Adipose tissue (tissue), 3 donors: ENCODE results near the gene DMAP1. TPM values are rescaled to one million over a fixed set of nuclear protein-coding genes. Genes with fewer than 3 reads are reported as not detected.
"Not testable (repeated sequence)": the region's sequence is repeated elsewhere in the genome, so short reads cannot be mapped to it uniquely, and the experiment has no call there.

Experiments
- H3K27ac ChIP-seq: one replicate; pipeline ENCODE4 v1.5.1; 2013; ENCODE audit warnings: low read depth, low read length
- WGBS, 3 donors: extraction: QIAGEN DNeasy Blood & Tissue Kit; methylation state at CpG; one replicate each; pipeline ENCODE4 v1.1.7; 2013; 5-methylcytosine and 5-hydroxymethylcytosine counted together
- polyA plus RNA-seq, 3 donors: library from polyadenylated mRNA; stranded (reverse); fragments of 200-250 nt; gene quantifications; one replicate each; pipeline ENCODE4 v1.2.3, GENCODE V29; 2013
- donor health status: healthy with polysubstance abuse.
- donor health status: Bipolar disorder and iron deficiency.
- donor health status: healthy.

The DMAP1 gene, protein sequence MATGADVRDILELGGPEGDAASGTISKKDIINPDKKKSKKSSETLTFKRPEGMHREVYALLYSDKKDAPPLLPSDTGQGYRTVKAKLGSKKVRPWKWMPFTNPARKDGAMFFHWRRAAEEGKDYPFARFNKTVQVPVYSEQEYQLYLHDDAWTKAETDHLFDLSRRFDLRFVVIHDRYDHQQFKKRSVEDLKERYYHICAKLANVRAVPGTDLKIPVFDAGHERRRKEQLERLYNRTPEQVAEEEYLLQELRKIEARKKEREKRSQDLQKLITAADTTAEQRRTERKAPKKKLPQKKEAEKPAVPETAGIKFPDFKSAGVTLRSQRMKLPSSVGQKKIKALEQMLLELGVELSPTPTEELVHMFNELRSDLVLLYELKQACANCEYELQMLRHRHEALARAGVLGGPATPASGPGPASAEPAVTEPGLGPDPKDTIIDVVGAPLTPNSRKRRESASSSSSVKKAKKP
- 10 to 100 TPM; 24.5 to 31.0 (median 26.9) TPM for polyA plus RNA-seq

DNA sequence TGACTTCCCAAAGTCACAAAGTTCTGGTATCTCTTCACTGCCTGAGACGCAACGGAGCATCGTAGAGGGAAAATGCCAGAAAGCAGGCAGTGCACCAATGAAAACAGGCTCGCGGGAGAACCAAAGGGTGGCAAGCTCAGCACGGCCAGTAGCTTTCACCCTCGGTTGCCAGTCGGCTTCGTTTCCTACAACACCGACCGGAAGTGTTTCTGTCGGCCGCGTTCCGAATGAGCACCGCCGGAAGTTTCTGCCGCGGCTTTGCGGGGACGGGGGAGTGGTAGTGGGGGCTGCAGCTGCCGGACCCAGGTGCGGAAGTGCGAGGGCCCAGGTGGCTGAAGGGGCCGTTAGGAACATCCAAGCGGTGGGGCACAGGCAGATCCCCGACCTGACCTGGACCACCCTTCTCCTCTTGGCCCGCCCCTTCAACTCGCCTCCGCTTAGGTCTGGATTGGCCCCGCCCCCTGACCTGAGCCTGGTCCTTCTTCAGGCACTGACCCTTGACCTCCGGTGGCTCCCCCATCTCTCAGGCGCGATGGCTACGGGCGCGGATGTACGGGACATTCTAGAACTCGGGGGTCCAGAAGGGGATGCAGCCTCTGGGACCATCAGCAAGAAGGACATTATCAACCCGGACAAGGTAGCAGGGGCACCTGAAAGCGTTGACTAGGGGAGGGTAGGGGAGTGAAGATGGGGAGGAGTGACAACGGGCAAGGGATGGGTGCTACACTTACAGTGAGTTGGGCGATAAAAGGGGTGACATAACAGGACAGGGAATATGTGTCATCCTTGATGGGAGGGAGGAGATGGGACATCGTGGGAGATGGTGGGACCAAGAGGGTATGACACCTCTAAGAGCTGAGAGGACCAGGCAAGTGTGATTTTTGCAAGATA lies at the start of gene DMAP1:
DMAP1 (plus strand) TSS at position 250 of the 891 bp plus-strand sequence; CDS start at position 533, 283 bp downstream.
- H3K27ac ChIP-seq: no peak within 1 kb of the TSS
- 0 to 1% (median 1%) methylated on average over 44 of the region's 44 CpGs for WGBS, 3 donors

DNA sequence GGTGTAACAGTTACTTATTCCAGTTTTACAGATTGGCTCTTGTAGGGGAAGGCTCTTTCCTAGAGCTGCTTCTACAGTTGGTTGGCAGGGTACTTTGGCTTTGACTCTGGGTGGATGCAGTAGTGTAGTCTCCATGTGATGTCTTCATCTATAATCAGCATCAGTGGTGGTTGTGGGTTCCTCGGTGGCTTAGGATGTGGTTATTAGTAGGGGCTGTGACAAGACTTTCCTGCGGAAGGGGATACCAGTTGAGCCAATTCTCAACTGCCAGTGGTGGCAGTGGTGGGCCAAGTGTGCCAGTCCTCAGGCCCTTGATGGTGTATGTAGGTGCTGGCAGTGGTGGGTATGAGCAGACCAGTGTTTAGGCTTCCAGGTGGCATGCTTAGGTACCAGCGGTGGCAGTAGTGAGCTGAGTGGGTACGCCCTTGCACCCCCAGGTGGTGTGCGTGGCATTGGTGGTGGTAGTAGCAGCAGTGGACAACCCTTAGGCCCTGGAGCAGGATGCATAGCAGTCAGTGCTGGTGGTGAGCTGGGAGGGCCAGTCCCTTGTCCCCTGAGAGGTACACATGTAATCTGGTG lies 44.7 kb upstream of the DMAP1 start:
- H3K27ac ChIP-seq: no peak overlapping the region
- 75 to 87% (median 83%) methylated on average over 5 of the region's 5 CpGs for WGBS, 3 donors

DNA sequence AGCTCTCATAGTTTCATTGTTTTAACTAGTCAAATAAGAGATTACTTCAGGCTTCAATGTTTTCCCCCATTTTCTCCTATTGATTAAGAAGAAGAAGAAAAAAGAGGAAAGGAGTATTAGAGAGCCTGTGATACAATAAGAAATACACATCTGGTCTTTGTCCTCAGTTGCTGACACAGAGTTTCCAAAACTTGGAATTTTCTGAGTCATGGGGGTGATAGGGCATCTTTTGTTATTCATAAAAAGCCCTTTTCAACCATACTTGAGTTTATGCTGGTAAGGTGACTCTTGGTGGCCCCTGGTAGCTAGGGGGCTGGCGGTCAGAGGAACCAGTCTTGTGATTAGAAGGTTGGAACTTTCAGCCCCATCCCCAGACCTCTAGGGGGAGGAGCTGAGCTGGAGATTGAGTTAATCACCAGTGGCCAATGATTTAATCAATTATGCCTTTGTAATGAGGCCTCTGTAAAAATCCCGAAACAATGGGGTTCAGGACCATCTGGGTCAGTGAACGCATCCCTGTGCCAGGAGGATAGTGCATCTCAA lies 42.9 kb upstream of the DMAP1 start:
- WGBS, 3 donors: 87 to 95% (median 95%) methylated on average over 3 of the region's 3 CpGs
- no peak overlapping the region for H3K27ac ChIP-seq

DNA sequence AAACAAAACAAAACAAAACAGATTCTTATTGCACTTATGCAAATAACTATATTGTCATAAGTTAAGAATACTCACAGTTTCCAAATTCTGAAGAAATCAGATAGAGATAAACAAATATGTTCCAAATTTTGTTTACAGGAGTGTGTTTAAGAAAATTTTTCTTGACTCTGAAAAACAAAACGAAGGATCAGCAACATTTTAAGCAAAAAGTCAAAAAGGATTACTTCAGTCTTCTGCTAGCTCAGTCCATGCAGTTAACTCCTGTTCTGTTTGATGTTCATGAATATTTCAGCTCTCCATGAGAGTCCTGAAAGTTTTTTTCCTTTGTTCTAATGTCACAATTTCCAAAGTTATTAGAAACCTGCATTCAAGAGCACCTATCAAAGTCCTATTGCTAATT lies 38.6 kb upstream of the DMAP1 start:
- WGBS, 3 donors: 74 to 88% (median 78%) methylated on average over 1 of the region's 1 CpG
- H3K27ac ChIP-seq: no peak overlapping the region

DNA sequence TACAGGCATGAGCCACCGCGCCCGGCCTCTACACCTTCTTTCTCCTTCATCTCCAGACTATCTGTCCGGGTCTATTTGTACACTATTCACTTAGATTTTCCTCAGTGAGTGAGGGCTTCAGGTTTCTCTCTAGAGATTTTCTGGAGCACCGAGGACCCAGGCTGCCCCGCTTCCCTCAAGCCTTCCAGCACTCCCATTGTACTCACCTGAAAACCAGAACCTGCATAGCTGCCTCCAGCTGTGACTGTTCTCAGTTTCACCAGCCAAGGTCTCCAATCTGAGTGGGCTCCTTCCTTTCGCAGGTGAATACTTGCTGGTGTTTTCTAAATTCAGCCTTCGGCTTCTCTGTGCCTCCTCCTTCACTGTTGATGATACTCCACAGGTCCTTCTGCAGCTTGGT lies 12.9 kb upstream of the DMAP1 start:
- WGBS, 3 donors: 84 to 93% (median 93%) methylated on average over 8 of the region's 8 CpGs
- H3K27ac ChIP-seq: no peak overlapping the region

DNA sequence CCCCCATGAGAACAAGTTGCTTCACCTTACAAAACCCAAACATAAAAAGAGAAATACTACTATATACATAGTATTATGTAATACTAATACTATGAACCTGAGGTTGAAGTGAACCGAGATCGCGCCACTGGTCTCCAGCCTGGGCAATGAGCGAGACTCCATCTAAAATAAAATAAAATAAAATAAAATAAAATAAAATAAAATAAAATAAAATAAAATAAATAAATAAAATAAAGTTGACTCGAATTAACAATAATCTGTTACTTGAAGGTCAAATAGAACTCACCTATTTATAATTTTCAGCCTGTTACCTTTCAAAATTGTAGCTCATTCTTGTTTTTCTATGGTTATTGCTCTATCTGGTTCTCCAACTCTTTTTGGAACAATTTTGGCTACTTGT lies 6.7 kb upstream of the DMAP1 start:
- not testable (repeated sequence) for H3K27ac ChIP-seq
- WGBS, 3 donors: 80 to 87% (median 80%) methylated on average over 5 of the region's 5 CpGs

DNA sequence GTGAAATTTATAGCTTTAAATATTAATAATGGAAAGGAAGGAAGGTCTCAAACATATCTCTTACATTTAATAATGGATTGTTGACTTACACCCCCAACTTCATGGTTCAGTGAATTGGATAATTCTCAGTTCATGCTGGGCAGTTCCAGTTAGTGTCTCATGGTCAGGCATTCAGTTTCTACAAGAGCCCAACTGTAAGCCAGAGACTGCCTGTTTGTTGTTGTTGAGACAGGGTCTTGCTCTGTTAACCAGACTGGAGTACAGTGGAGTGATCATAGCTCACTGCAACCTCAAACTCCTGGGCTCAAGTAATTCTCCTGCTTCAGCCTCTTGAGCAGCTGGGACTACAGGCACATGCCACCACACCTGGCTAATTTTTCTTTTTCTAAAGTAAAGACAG lies 5.0 kb upstream of the DMAP1 start:
- no peak overlapping the region for H3K27ac ChIP-seq

DNA sequence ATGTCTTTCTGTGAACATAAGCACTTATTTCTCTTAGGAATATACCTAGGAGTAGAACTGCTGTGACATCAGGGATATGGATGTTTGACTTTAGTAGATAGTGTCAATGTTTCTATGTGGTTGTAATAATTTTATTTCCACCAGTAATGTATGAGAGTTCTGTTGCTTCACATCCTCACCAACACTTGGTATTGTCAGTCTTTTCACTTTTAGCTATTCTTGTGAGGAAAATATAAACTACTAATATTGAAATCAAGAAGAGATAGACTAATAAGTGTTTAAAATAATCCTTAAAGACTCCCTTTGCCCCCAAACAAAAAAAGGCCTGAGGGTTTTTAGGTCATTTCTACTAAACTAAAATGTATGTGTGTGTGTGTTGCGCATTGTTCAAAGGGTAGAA lies 2.7 kb upstream of the DMAP1 start:
- no peak overlapping the region for H3K27ac ChIP-seq
- 97 to 100% (median 100%) methylated on average over 1 of the region's 1 CpG for WGBS, 3 donors

DNA sequence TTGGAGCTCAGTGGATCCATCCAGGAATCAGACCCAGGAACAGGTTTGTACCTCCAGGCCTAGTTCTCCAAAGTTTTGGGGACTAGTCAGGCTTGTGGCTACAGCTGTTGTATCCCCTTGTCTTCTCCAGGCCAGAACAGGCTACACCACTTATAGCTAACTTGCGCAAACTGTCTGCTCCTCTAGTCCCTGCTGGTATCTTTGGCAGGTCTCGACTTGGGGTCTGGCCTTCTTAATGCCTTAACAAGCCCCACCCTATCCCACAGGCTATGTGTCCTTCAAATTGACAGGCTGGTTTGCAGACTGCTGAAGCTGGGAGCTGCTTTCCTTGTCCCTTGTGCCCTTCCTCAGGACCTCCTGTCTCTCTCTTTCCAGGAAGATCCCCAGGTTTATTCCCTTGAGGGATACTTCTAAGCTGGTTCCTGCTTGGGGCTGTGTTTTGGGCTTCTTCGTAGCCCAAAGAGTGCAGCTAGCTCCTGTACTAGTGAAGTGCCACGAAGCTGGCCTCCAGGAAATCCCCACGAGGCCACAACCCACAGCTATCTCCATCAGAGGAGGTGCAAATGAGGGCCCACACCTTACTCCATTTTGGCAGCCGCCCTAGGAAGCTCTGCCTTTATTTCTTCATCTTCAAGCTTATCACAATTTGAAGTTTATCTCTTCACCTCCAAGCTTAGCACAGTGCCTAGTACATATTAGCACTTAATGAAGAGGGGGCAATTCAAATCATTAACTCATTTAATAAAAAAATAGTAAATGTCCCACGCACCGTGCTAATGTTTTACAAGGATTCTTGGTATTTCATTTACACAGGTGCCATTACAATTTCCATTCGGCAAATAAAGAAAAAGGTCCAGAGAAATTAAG lies 683 bp upstream of the DMAP1 start:
- 37 to 47% (median 44%) methylated on average over 9 of the region's 9 CpGs for WGBS, 3 donors
- no peak overlapping the region for H3K27ac ChIP-seq

DNA sequence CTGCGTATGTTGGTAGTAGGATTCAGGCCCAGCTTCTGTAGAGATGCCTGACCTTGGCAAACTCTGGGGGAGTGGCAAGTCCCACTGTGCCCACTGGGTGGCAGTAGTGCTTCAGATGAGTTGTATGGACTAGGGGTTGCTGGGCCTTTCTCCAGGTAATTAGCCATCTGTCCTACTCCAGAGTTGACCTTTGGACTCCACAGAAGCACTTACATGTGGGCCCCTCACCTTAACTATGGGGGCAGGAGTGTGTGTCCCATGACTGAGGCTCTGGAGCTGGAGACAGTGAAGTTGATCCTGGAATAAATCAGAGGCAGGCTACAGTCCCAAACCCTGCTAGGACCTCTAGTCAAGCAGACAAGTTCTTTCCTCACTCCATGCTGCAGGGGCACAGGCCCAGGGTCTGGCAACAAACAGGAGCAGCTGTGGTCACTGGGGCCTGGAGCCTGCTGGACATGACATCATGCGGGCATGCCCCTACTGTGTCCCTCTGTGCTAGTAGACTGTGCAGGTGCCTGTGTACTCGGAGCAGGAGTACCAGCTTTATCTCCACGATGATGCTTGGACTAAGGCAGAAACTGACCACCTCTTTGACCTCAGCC lies 4.6 kb downstream of the DMAP1 start:
- WGBS, 3 donors: 68 to 73% (median 69%) methylated on average over 4 of the region's 4 CpGs
- H3K27ac ChIP-seq: no peak overlapping the region

DNA sequence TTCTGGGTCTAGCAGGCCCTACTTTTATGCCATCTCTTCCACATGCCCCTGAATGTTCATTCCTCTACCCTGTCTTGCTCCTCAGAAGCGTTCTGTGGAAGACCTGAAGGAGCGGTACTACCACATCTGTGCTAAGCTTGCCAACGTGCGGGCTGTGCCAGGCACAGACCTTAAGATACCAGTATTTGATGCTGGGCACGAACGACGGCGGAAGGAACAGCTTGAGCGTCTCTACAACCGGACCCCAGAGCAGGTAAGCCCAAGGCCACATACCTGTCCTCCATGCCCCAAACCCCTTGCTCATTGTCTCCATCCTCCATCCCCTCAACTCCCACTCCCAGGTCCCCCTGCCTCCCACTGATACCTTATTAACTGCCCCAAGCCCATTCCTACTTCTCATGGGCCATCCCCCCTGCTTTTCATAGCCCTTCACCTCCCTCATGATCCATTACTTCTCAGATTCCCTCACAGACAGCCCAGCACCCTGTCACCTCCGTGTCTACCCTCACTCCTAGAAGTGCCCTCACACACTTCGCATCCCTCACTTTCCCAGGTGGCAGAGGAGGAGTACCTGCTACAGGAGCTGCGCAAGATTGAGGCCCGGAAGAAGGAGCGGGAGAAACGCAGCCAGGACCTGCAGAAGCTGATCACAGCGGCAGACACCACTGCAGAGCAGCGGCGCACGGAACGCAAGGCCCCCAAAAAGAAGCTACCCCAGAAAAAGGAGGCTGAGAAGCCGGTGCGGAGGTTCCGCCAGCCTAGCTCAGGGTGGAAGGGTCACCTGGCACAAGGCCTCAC lies 5.4 kb downstream of the DMAP1 start:
- no peak overlapping the region for H3K27ac ChIP-seq
- 93 to 94% (median 94%) methylated on average over 24 of the region's 24 CpGs for WGBS, 3 donors

DNA sequence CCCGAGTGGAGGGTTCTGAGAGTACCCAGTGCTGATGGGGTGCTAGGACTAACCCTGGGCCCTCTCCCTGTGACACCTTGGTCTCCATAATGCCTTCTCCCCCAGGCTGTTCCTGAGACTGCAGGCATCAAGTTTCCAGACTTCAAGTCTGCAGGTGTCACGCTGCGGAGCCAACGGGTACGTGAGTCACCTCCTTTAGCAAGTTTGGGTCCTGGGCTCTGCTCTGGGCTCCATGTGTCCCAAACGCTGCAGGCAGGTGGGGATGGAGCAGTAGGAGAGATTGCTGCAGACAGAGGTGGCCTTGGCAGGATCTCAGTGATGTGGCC lies 6.0 kb downstream of the DMAP1 start:
- 89 to 92% (median 91%) methylated on average over 5 to 6 of the region's 6 CpGs for WGBS, 3 donors
- no peak overlapping the region for H3K27ac ChIP-seq

DNA sequence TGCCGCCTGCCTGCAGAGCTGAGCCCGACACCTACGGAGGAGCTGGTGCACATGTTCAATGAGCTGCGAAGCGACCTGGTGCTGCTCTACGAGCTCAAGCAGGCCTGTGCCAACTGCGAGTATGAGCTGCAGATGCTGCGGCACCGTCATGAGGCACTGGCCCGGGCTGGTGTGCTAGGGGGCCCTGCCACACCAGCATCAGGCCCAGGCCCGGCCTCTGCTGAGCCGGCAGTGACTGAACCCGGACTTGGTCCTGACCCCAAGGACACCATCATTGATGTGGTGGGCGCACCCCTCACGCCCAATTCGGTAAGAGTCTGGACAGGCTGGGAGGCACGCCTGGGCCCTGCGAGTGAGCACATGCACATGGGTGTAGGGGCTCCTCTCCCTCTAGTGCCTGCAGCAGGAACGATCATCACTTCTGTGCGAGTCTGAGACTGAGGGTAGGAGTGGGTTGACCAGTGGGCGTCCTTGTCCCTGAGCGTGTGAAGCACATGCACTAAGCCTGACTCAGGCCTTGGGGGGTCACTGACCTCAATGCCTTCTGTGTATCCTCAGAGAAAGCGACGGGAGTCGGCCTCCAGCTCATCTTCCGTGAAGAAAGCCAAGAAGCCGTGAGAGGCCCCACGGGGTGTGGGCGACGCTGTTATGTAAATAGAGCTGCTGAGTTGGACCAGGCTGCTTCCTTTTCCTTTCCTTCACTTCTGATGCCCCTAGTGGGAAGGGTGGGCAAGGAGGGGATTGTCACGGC lies 6.9 kb downstream of the DMAP1 start:
- WGBS, 3 donors: 73 to 80% (median 77%) methylated on average over 30 to 31 of the region's 31 CpGs
- no peak overlapping the region for H3K27ac ChIP-seq

DNA sequence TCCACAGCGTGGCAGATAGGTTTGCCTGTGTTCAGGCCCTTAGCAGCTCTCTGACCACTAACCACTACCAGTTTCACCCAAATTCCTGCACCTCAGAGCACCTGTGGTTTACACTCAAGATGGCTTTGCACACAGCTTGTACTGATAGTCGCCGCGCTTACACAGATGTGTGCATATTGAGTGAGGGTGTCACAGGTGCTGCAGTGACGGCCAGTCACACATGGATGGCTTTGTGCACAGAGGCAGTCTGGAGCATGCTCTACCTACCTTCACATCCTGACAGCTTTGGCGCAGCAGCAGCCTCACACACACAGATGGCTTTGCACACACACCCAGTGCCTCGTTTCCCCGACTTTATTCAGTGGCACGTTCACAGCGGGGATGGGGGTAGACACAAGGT lies 7.5 kb downstream of the DMAP1 start:
- WGBS, 3 donors: 79 to 88% (median 87%) methylated on average over 10 of the region's 10 CpGs
- no peak overlapping the region for H3K27ac ChIP-seq

DNA sequence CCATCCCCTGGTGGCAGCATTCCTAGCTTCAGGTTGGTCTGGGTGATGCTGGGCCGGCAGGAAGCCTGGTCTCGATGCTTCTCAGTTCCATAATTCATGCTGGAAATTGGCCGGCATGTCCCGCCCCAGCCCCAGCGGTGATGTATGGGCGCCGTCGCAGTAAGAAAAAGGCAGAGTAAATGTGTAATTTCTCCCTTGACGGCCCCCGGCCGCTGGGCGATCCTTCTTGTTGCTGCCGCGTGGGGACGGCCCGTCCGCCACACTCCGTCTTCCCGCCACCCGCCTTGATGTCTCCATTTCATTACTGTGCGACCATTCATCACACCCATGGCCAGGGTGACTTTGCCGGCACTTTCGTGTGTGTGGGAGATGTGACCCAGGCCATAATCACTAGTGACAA lies 8.5 kb downstream of the DMAP1 start:
- 88 to 92% (median 90%) methylated on average over 23 of the region's 23 CpGs for WGBS, 3 donors
- no peak overlapping the region for H3K27ac ChIP-seq

DNA sequence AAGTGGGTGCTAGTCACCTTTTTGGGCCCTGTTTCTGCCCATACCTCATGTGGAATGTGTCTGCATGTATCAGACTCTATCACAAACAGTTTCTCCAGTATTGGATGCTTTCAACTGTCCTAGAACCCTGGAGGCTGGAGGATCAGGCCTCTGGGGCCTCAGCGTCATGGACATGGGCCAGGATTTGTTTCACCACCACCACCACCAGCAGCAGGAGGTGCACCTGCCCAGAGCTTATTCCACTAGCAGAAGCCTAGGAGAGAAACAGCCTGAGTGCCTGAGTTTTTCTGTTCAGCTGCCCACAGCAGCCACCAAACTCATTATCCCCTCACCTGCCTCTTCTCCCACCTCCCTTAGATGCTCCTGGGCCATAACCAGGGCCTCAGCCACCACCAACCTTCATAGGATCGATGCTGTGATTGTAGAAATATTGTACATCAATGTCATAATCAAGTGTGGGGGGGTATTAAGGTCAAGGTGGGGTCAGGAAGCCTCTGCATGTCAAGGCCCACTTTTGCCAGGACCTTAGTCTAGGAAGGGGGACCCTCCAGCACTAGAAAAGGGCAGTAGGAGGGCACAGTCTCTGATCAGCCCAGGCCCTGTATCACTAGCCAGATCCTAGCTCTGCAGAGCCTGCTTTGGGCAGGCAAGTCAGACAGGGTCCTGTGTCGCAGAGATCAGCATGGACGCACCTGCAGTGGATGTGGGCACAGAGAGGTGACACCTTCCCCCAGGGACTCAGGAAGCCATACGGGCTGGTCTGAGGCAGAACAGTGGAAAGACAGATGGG lies 9.3 kb downstream of the DMAP1 start:
- WGBS, 3 donors: 71 to 76% (median 72%) methylated on average over 5 of the region's 5 CpGs
- no peak overlapping the region for H3K27ac ChIP-seq
